Heart right ventricle (tissue), 16 donors: Measurements from ENCODE around the gene MESP1. TPM values are rescaled to one million over a fixed set of nuclear protein-coding genes. Genes with fewer than 3 reads are reported as not detected.
A peak's percentile ranks its signal among the peaks of the same experiment; 100 is the strongest.

Experiments used
- ATAC-seq, 8 donors: fragments of 200-7000 bp; cut with Tn5 transposase; one replicate each; pipeline ENCODE4 v1.9.1; 2020; ENCODE audit warnings: mild to moderate bottlenecking in 8 of 8, moderate library complexity in 8 of 8, moderate number of reproducible peaks in 1 of 8
- DNase-seq, 2 donors: peaks; one replicate each; pipeline ENCODE4 v3.0.0-alpha.2; 2020
- H3K27ac ChIP-seq, 10 donors: fragments of 200-600 bp; sonication (generic) in 2 of 10; one replicate each; pipeline versions ENCODE4 v1.5.0 to v1.8.0; 2020 to 2022; ENCODE audit warnings: mild to moderate bottlenecking in 3 of 10
- H3K27me3 ChIP-seq, 7 donors: fragments of 200-600 bp; one replicate each; pipeline ENCODE4 v1.8.0; 2021 to 2022; ENCODE audit warnings: mild to moderate bottlenecking in 2 of 7
- H3K36me3 ChIP-seq, 9 donors: fragments of 200-600 bp; sonication (generic) in 1 of 9; one replicate each; pipeline versions ENCODE4 v1.5.0 to v1.8.0; 2020 to 2022; ENCODE audit warnings: mild to moderate bottlenecking in 2 of 9
- H3K4me1 ChIP-seq, 9 donors: fragments of 200-600 bp; sonication (generic) in 1 of 9; one replicate each; pipeline versions ENCODE4 v1.5.0 to v1.8.0; 2020 to 2022; ENCODE audit warnings: mild to moderate bottlenecking in 4 of 9
- H3K4me3 ChIP-seq, 10 donors: fragments of 200-600 bp; sonication (generic) in 2 of 10; one replicate each; pipeline versions ENCODE4 v1.5.0 to v1.8.0; 2020 to 2022; ENCODE audit warnings: mild to moderate bottlenecking in 7 of 10, moderate library complexity in 2 of 10
- H3K9me3 ChIP-seq, 11 donors: fragments of 200-600 bp in 10 of 11; sonication (generic) in 2 of 11; one replicate each; pipeline versions ENCODE4 v1.5.0 to v1.8.0; 2013 to 2022; ENCODE audit warnings: mild to moderate bottlenecking in 2 of 11, control low read depth in 1 of 11, moderate library complexity in 1 of 11
- intact Hi-C, 10 donors: fragments of 100-400 bp; cut with DNase I; formaldehyde crosslinking; loops; one replicate each; pipeline versions ENCODE4 v1.11.1 to v1.14.2; 2022
- polyA plus RNA-seq, 2 donors: library from polyadenylated mRNA; stranded (reverse); fragments of 200-250 nt; gene quantifications; one replicate each; pipeline ENCODE4 v1.2.3, GENCODE V29; 2013
- total RNA-seq, 10 donors: library from RNA; stranded (reverse); fragmentation: NEBNext Ultra II Directional in 3 of 10; extraction: Animal tissue kit (Norgen Biotek cat#: 25700) in 3 of 10; gene quantifications; one replicate each; pipeline versions ENCODE4 v1.2.1 to v1.2.4, GENCODE V29; 2021 to 2023
- TF ChIP-seq, protein P1 (sequence below), 9 donors: fragments of 200-600 bp; sonication (generic) in 2 of 9; IDR thresholded peaks; one replicate each; pipeline versions ENCODE4 v1.5.0 to v1.8.0; 2021 to 2022; ENCODE audit warnings: antibody characterized with exemption in 9 of 9, mild to moderate bottlenecking in 5 of 9, moderate library complexity in 1 of 9
- donor health status: Arrhythmogenic right ventricular cardiomyopathy.
- donor health status: ischemic (EF 13 %, LVEDD 7.1; RV severe dilation, severe dysfunction).
- donor health status: healthy with polysubstance abuse.
- donor health status: DM: no; HTN: yes; CAD: no.
- donor health status: DM: no; HTN: no; CAD: no.
- donor health status: ischemic (EF 25% LVEDD 6.9; RV normal size, moderate dysfunction).
- donor health status: ischemic (EF 25% LVEDD 5.7; RV mildly dilated, moderate dysfunction).
- donor health status: healthy.
- donor health status: DM: yes; HTN: yes; CAD: no.
- donor health status: Ischemic cardiomyopathy.
- donor health status: ischemic (EF 35%, LVEDD 5.7; RV mildly dilated, moderate dysfunction).
- donor health status: nonischemic (EF 11% LVEDD 7.7; RV severe dilation, severe dysfunction).
- donor health status: DM: yes; HTN: yes; CAD: no.
- donor health status: PGD.
- donor health status: ischemic (EF 29% LVEDD 5.4; RV normal size, mild dysfunction).
- donor health status: nonischemic (EF 23%, LVEDD 6.1; RV moderate dilation, normal function).

Gene MESP1
- total and polyA plus RNA-seq, 12 donors: 1.3 to 9.2 (median 5.6) TPM

DNA sequence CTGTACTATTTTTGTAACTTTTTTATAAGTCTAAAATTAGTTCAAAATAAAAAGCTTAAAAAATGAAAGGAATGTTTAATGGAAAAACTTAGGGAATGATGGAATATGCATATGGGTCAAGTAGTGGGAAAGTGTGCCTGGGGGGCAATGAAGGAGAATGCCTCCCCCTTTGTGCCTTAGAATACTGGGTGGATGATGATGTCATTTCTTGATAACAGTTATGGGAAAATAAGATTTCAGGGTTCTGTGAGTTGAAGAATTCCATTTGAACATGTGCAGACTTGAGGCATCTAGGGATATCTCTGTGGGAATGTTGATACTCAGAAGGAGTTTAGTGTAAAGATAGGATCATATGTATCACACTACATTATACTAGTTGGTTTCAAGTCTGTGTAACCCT, 46.6 kb downstream of the MESP1 start:
- ATAC-seq (peak in 2 of 8 donors; percentile 31 to 69), DNase-seq (no peak)
- intact Hi-C loops: loop anchor here in 1 of 10 donors (10.0 kb wide), 1 partner anchor 60 kb away; no protein-coding TSS in a partner anchor
- peaks cover 0 to 25% (median 4%) of the 10 kb centered on the region in 7 donors for H3K27me3 ChIP-seq
- H3K4me3 ChIP-seq: no peak overlapping the region
- no peak overlapping the region for H3K27ac ChIP-seq
- no peaks in the 10 kb centered on the region for H3K9me3 ChIP-seq
- H3K36me3 ChIP-seq: no peaks in the 10 kb centered on the region
- TF ChIP-seq, protein P1, sequence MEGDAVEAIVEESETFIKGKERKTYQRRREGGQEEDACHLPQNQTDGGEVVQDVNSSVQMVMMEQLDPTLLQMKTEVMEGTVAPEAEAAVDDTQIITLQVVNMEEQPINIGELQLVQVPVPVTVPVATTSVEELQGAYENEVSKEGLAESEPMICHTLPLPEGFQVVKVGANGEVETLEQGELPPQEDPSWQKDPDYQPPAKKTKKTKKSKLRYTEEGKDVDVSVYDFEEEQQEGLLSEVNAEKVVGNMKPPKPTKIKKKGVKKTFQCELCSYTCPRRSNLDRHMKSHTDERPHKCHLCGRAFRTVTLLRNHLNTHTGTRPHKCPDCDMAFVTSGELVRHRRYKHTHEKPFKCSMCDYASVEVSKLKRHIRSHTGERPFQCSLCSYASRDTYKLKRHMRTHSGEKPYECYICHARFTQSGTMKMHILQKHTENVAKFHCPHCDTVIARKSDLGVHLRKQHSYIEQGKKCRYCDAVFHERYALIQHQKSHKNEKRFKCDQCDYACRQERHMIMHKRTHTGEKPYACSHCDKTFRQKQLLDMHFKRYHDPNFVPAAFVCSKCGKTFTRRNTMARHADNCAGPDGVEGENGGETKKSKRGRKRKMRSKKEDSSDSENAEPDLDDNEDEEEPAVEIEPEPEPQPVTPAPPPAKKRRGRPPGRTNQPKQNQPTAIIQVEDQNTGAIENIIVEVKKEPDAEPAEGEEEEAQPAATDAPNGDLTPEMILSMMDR (IDR thresholded peaks at IDR 0.05): no peak
- H3K4me1 ChIP-seq: no peaks in the 10 kb centered on the region

Other genes with a start within 250 kb of the MESP1 start
- under 1 TPM in 4 of 10 donors, not detected in 6; 0.04 to 0.93 (median 0.15) TPM for gene TICRR, start 175.8 kb downstream of the MESP1 start, total RNA-seq
- gene TICRR, start 175.8 kb downstream of the MESP1 start, polyA plus RNA-seq: under 1 TPM; under 0.01 to 0.01 TPM
- 1 to 10 TPM; 1.6 to 4.7 (median 3.1) TPM for gene KIF7, start 95.8 kb downstream of the MESP1 start, total RNA-seq
- 1 to 10 TPM; 1.5 to 3.7 TPM for gene KIF7, start 95.8 kb downstream of the MESP1 start, polyA plus RNA-seq
- gene PLIN1, start 71.9 kb downstream of the MESP1 start, total RNA-seq: 10 to 100 TPM in 4 of 10 donors, 1 to 10 TPM in 4, under 1 TPM in 2; 0.30 to 45.3 (median 6.1) TPM
- 10 to 100 TPM; 13.2 to 15.7 TPM for gene PLIN1, start 71.9 kb downstream of the MESP1 start, polyA plus RNA-seq
- 10 to 100 TPM in 1 of 10 donors, 1 to 10 TPM in 9; 6.0 to 14.3 (median 9.0) TPM for gene PEX11A, start 60.5 kb downstream of the MESP1 start, total RNA-seq
- gene PEX11A, start 60.5 kb downstream of the MESP1 start, polyA plus RNA-seq: 1 to 10 TPM; 7.0 to 7.3 TPM
- under 1 TPM in 2 of 10 donors, not detected in 8; 0.15 TPM for gene WDR93, start 60.4 kb downstream of the MESP1 start, total RNA-seq
- gene WDR93, start 60.4 kb downstream of the MESP1 start, polyA plus RNA-seq: under 1 TPM in 1 of 2 donors, not detected in 1; 0.09 TPM
- gene MESP2, start 25.1 kb upstream of the MESP1 start, total RNA-seq: under 1 TPM in 5 of 10 donors, not detected in 5; 0.21 to 0.52 (median 0.32) TPM
- gene MESP2, start 25.1 kb upstream of the MESP1 start, polyA plus RNA-seq: under 1 TPM; 0.04 to 0.73 TPM
- 10 to 100 TPM in 1 of 10 donors, 1 to 10 TPM in 8, under 1 TPM in 1; 0.77 to 17.8 (median 2.4) TPM for gene ANPEP, start 63.6 kb upstream of the MESP1 start, total RNA-seq
- 1 to 10 TPM; 6.1 to 9.9 TPM for gene ANPEP, start 63.6 kb upstream of the MESP1 start, polyA plus RNA-seq
- gene AP3S2, start 142.7 kb upstream of the MESP1 start, total RNA-seq: 10 to 100 TPM; 37.0 to 55.5 (median 46.1) TPM
- gene AP3S2, start 142.7 kb upstream of the MESP1 start, polyA plus RNA-seq: 10 to 100 TPM; 16.8 to 19.2 TPM
- gene ARPIN, start 161.7 kb upstream of the MESP1 start, total RNA-seq: 10 to 100 TPM in 9 of 10 donors, 1 to 10 TPM in 1; 7.7 to 12.8 (median 11.3) TPM
- gene ARPIN, start 161.7 kb upstream of the MESP1 start, polyA plus RNA-seq: 1 to 10 TPM; 4.6 to 8.0 TPM